Measurements from ENCODE around the gene OGFOD1.

Gene OGFOD1

GRCh38 chr16:56450986-56451752 lies at the start of gene OGFOD1, which contains the start of gene NUDT21:
TSS of gene OGFOD1 (plus strand) at chr16:56451554. CDS start at chr16:56451613, 59 bp downstream.
TSS of gene NUDT21 (minus strand) at chr16:56451332. CDS start at chr16:56451202, 130 bp downstream.
- DNase-seq: peak; percentile 49 to 99 (median 95)

DNA sequence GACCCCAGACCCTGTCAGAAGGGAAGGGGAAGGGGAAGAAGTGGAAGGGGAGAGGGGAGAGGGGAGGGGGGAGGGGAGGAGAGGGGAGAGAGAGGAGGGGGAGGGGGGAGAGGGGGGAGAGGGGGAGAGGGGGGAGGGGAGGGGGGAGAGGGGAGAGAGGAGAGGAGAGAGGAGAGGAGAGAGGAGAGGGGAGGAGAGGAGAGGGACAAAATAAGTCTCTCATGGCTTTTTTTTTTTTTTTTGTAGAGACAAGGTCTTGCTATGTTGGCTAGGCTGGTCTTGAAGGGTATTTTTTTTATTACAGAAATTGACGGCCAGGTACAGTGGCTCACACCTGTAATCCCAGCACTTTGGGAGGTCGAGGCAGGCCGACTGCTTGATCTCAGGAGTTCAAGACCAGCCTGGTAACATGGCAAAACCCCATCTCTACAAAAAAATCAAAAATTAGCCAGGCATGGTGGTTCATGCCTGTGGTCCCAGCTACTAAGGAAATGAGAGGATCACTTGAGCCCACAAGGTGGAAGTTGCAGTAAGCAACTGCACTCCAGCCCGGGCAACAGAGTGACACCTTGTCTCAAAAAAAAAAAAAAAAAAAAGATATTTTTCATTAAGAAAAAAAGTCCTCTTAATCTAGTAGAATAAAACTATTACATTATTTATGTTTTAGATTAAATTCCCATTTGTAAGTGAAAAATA lies 45.2 kb upstream of the OGFOD1 start:
- no peak for DNase-seq

DNA sequence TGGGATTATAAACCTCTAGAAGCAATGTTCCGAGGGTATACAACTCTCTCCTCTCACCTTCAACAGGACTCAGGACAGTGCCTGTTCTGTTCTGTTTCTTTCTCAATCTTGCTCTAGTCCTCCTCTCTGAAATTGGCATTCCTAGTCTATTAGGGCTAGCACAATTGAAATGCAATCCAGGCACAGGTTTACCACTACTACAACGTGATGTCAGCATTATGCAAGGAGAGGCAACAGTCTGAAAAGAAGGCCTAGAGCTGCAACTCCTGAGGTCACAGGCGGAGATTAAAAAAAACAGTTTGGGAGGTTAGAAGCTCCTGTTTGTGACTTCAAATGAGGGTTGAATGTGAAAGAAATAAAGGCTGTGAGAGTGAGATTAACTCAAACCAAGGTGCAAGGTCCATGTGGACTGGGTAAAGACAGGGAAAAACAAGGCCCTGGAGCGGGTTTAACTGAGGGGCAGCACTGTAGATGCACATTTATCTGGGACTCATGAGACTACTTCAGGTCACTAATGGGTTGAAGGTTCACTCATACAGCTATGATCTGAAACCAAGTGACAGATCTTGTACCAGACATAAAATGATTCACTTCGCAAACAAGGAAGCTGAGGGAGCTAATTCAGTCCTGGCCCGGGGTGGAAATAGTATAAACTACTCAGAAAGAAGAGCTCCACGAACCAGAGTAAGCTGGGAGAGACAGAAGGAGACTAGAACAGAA lies 42.8 kb upstream of the OGFOD1 start:
- DNase-seq: no peak

DNA sequence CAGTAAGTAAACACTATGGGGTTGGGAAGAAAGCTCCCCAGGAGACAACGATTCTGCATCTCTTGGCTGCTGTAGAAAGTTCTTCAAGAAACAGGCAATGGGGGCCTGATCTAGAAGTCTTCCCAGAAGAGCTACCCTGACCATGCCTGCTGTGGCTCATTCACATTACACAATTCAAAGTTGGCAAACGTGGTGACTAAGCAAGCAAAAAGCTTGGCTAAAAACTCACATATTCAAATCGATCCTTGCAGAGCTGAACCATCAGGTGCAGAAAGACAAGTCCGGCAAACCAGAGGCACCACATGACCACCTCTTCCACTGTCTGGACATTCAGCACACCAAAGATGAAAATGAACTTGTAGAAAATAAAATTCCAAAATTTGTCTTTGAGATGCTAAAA lies 42.2 kb upstream of the OGFOD1 start:
- DNase-seq: no peak

DNA sequence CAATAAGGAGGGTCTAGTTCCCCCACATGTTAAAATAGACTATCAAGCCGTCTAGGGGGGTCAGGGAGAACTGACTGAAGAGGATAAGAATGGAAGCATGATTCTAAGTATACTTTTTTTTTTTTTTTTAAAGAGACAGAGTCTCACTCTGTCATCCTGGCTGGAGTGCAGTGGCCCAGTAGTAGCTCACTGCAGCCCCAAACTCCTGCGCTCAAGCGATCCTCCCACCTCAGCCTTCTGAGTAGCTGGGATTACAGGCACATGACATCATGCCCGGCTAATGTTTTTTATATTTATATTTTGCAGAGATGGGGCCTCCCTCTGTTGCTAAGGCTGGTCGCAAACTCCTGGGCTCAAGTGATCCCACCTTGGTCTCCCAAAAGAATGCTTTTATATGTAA lies 40.2 kb upstream of the OGFOD1 start:
- no peak for DNase-seq

DNA sequence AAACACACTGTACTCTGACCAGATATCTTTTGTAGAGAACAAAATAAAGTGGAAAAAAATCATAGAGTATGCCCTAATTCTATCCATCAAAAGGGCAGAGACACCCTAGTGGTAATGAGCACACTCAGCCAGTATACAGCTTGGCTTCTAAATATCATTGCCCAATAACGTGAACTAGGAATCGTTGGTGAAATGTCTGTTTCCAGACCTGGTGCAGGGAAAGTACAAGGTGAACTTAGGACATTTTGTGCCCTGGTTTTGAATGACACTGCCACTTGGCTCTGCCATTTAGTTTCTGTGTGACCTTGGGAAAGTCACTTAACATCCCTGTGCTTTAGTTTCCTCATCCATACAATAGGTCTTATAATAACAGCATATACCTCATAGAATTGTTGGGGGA lies 39.7 kb upstream of the OGFOD1 start:
- no peak for DNase-seq

- no peak for DNase-seq
These were observed 38.0 kb upstream of the OGFOD1 start for GRCh38 chr16:56413381-56413780.

GRCh38 chr16:56414366-56414765 lies 37.0 kb upstream of the OGFOD1 start:
- no peak for DNase-seq

DNA sequence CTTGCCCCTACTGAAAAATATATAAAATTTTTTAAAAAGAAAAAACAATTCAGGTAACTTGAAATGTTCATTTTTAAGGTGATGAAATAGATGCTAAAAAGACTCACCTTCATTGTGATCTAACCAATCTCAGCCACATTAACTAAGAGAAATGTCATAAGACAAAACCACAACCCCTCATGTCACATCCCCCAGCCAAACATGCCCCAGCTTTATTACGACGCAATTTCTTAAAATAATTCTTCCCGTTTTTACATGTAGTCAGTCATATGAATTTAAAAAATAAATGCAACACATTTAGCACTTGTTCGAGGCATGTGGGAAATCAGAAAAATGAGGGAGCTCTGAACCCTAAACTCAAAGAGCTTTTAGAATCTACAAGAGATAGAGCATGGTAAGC lies 35.5 kb upstream of the OGFOD1 start:
- no peak for DNase-seq

DNA sequence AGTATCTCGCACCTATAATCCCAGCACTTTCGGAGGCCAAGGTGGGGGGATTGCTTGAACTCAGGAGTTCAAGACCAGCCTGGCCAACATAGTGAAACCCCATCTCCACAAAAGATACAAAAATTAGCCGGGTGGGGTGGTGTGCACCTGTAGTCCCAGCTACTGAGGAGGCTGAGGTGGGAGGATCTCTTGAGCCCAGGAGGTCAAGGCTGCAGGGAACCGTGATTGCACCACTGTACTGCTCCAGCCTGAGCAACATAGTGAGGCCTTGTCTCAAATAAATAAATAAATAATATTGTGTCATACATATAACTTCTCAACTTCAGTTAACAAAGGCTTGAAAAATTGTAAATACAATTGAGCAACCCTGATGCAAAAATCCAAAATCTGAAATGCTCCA lies 34.2 kb upstream of the OGFOD1 start:
- DNase-seq: no peak

- no peak for DNase-seq
These were observed 31.4 kb upstream of the OGFOD1 start for GRCh38 chr16:56419740-56420548.

GRCh38 chr16:56420613-56421012 lies 30.7 kb upstream of the OGFOD1 start:
- DNase-seq: no peak

DNA sequence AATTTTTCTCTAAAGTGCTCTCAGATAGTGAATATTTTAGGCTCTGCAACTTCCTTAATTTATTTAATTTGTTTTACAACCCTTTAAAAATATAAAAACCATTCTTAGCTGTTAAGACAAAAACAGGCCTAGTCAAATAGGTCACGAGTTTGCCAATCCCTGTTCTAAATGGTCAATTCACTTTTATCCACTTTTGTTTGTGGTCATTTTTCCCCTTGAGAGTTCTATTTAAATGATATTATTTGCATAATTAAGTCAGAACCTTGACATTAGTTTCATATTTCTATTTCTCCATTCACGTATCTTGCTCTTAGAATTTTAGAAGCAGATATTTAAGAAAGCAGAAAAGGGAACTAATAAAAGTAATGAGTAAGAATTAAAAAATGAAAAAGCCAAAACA lies 30.0 kb upstream of the OGFOD1 start:
- no peak for DNase-seq

GRCh38 chr16:56421976-56422669 lies 29.2 kb upstream of the OGFOD1 start:
- no peak for DNase-seq

DNA sequence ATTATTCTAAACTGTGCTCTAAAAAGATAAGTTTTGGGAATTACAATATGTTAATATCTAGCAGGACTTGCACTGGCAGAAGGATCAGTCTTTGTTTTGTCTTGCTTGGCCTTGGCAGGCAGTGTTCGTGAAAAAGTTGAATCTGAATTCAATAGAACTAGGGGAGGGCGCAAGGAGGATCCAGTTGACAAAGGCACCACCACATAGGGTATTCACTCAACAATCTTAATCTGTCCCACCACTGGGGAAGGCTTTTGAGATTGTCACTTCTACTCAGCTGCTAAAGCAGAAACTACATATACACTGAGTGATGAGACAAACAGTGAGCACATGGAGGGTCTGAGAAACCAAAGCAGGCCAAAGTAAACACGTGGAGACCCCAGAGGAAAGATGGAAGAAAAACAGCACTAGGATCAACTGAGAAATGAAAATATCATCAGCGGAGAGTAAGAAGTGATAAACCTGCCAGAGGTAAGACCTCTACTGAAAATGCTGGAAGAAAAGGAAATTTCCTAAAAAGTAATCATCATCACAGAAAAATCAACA lies 28.4 kb upstream of the OGFOD1 start:
- DNase-seq: no peak

GRCh38 chr16:56423584-56424403 lies 27.6 kb upstream of the OGFOD1 start:
- DNase-seq: no peak

- DNase-seq: peak in 3 of 58 donors; percentile 9 to 33 (median 19)
These were observed 27.0 kb upstream of the OGFOD1 start for GRCh38 chr16:56424404-56424764.

GRCh38 chr16:56424791-56425438 lies 26.4 kb upstream of the OGFOD1 start:
- DNase-seq: peak in 31 of 58 donors; percentile 7 to 64 (median 40)

DNA sequence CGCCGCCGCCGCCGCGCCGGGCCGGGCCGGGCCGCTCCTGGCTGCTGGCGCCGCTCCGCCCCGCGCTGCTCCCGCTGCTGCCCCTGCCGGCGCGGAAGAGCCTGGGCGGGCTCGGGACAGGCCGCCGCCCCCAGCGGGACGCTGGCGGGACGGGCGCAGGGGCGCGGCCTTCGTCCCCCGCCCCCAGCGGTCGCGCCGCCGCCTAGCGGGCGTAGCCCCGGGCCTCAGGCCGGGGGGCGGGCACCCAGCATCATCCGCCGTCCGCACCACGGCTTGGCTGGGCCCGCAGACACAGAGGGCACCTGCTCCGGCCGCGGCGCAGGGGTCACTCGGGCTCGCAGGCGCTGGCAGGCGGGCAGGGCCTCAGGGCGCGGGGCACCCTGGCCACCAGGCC lies 25.9 kb upstream of the OGFOD1 start, which contains the start of gene AMFR:
Gene AMFR, minus strand, starts transcription at position 107 of the 394 bp plus-strand sequence. CDS start 218 bp downstream, outside the sequence.
- DNase-seq: peak in 38 of 58 donors; percentile 11 to 75 (median 44)
